NCI-H82 treated with DMSO at 0.1 percent for 48 hours (cell line): ENCODE measurements around the gene CEP85L.
"Not testable (repeated sequence)": the region's sequence is repeated elsewhere in the genome, so short reads cannot be mapped to it uniquely, and the experiment has no call there.

ENCODE experiments used
- DNase-seq: peaks from one replicate; lab custom pipeline; 2025; ENCODE audit not compliant: unreplicated experiment; lab: John Stamatoyannopoulos, UW

The CEP85L gene

DNA sequence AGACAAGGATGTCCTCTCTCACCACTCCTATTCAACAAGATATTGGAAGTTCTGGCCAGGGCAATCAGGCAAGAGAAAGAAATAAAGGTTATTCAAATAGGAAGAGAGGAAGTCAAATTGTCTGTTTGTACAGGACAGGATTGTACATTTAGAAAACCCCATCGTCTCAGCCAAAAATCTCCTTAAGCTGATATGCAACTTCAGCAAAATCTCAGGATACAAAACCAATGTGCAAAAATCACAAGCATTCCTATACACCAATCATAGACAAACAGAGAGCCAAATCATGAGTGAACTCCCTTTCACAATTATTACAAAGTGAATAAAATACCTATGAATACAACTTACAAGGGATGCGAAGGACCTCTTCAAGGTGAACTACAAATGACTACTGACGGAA lies 217.2 kb downstream of the CEP85L start:
- DNase-seq, result not testable (repeated sequence)

DNA sequence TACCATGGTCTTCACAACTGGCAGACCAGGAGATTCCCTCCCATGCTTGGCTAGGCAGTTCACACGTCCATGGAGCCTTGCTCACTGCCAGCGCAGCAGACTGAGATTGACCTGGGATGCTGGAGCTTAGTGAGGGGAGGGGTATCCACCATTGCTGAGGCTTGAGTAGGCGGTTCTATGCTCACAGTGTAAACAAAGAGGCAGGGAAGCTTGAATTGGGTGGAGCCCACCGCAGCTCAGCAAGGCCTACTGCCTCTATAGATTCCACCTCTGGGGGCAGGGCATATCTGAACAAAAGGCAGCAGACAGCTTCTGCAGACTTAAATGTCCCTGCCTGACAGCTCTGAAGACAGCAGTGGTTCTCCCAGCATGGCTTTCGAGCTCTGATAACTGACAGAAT lies 230.1 kb downstream of the CEP85L start:
- DNase-seq, result not testable (repeated sequence)

DNA sequence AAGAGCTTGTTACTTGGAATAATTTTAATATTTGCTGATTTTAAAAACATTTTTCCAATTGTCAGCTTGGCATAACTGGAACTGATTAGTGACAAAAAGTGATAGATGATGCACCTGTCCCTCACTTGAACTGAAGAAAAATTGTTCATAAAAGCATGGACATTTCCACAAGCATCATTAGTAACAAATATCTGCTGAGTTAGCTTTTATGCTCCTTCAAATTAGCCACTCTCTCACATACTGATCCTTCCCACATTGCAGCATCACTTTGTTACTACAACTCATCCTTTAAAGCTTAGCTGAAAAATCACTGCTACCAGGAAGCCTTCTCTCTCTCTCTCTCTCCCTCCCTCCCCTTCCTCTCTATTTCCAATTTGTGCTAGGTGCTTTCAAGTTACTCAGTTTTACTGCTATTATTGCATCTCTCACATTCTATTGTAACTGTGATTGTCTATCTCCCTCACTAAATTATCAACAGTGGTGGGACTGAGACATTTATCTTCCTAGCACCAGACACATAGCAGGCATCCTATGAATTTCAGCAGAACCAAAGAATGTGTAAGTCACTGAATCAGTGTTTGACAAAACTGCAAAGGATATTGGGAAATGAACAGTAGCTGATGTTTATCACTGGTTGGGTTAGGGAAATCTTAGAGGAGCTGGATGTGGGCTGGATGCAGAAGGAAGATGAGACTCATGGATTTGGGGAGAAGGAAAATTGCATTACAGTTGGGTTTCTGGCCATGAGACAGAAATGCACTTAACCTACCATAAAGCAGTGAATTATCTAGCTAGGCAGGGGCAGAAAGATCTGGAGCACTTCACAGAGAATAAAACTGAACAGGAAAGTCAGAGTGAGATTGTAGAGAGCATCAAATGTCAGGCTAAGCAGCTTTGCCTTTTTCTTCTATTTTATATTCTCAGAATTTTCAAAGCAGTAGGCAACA lies 231.7 kb downstream of the CEP85L start:
- DNase-seq, result no peak
